ENCODE results near the gene RET. TPM values are rescaled to one million over a fixed set of nuclear protein-coding genes. Genes with fewer than 3 reads are reported as not detected.

The RET gene
- total RNA-seq, 1 donor from 2014 or later, result 1.0 TPM

GRCh38 chr10:43117777-43118583 is 41.1 kb downstream of the RET start:
- H3K36me3 ChIP-seq, result no peaks in the 10 kb centered on the region
- H3K4me1 ChIP-seq, result no peaks in the 10 kb centered on the region
- TF ChIP-seq CTCF (IDR thresholded peaks at IDR 0.05), result no peak
- H3K9me3 ChIP-seq, result no peaks in the 10 kb centered on the region
- ATAC-seq (no peak), DNase-seq (peak; percentile 45)
- intact Hi-C loops (cut with DNase I), result no loop called here
- H3K4me3 ChIP-seq, result no peak overlapping the region
- H3K27me3 ChIP-seq, result no peaks in the 10 kb centered on the region
- H3K27ac ChIP-seq, result no peak overlapping the region

- no peaks in the 10 kb centered on the region for H3K36me3 ChIP-seq
- H3K4me3 ChIP-seq, result no peak overlapping the region
- DNase-seq, result peak; percentile 56
- intact Hi-C loops (cut with DNase I), result no loop called here
- H3K9me3 ChIP-seq, result no peaks in the 10 kb centered on the region
- H3K27me3 ChIP-seq, result no peaks in the 10 kb centered on the region
- no peak for TF ChIP-seq CTCF (IDR thresholded peaks at IDR 0.05)
- no peak for ATAC-seq
- H3K27ac ChIP-seq, result no peak overlapping the region
- H3K4me1 ChIP-seq, result no peaks in the 10 kb centered on the region
Measured at GRCh38 chr10:43118631-43119415, 42.0 kb downstream of the RET start.

GRCh38 chr10:43119416-43120115 is 42.7 kb downstream of the RET start:
- H3K4me3 ChIP-seq, result no peak overlapping the region
- H3K27me3 ChIP-seq, result no peaks in the 10 kb centered on the region
- ATAC-seq (no peak), DNase-seq (peak; percentile 63)
- H3K9me3 ChIP-seq, result no peaks in the 10 kb centered on the region
- no peak for TF ChIP-seq CTCF (IDR thresholded peaks at IDR 0.05)
- H3K27ac ChIP-seq, result no peak overlapping the region
- H3K4me1 ChIP-seq, result no peaks in the 10 kb centered on the region
- H3K36me3 ChIP-seq, result no peaks in the 10 kb centered on the region
- intact Hi-C loops (cut with DNase I), result no loop called here

GRCh38 chr10:43120116-43120928 is 43.5 kb downstream of the RET start:
- ATAC-seq (no peak), DNase-seq (peak; percentile 53)
- intact Hi-C loops (cut with DNase I), result no loop called here
- H3K27ac ChIP-seq, result no peak overlapping the region
- no peaks in the 10 kb centered on the region for H3K4me1 ChIP-seq
- no peak for TF ChIP-seq CTCF (IDR thresholded peaks at IDR 0.05)
- H3K4me3 ChIP-seq, result no peak overlapping the region
- H3K36me3 ChIP-seq, result no peaks in the 10 kb centered on the region
- H3K9me3 ChIP-seq, result no peaks in the 10 kb centered on the region
- no peaks in the 10 kb centered on the region for H3K27me3 ChIP-seq

GRCh38 chr10:43120929-43121314 is 44.1 kb downstream of the RET start:
- Histone ChIP-seq H3K36me3 (no peaks in the 10 kb centered on the region), H3K9me3 (no peaks in the 10 kb centered on the region), H3K4me3 (no peak overlapping the region), H3K4me1 (no peaks in the 10 kb centered on the region), H3K27ac (no peak overlapping the region), H3K27me3 (no peaks in the 10 kb centered on the region)
- intact Hi-C loops (cut with DNase I), result no loop called here
- TF ChIP-seq CTCF (IDR thresholded peaks at IDR 0.05), result no peak
- ATAC-seq, result peak; percentile 78
- peak; percentile 67 for DNase-seq

Measured in upper lobe of right lung (tissue), 1 donor.